ENCODE measurements around the gene CACNA1B. TPM values are rescaled to one million over a fixed set of nuclear protein-coding genes. Genes with fewer than 3 reads are reported as not detected.
"Not testable (repeated sequence)": the region's sequence is repeated elsewhere in the genome, so short reads cannot be mapped to it uniquely, and the experiment has no call there.

CACNA1B gene
- polyA plus RNA-seq, 4 donors: 0.11 to 0.56 (median 0.28) TPM

DNA sequence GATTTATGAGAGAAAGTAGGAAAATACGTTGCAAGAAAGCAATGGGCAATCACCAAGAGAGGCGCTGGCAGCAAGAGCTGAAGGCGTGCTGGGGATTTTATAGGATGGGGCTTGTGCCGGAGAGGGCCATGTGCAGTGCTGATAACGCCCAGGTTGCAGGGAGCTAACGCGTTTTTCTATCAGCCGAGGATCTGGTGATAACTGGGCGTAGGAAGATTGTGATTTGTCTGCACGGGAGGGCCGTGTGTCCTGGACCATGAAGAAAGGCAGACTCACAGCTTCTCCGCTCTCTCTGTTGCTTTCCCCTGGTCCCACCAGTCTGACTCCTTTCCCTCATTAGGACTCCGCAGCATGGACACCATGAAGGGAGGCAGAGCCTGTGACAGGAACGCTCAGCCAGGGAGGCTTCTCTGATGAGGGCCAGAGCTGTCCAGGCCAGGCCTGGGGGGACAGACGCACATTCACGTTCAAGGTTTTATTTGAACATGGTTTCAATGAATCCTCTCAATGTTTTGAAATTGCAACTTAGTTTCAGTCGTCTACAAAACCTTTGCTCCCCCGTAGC lies 11.9 kb upstream of the CACNA1B start:
- DNase-seq (ENCODE audit: low read depth in 4 of 4, low spot score in 2 of 4): no peak

DNA sequence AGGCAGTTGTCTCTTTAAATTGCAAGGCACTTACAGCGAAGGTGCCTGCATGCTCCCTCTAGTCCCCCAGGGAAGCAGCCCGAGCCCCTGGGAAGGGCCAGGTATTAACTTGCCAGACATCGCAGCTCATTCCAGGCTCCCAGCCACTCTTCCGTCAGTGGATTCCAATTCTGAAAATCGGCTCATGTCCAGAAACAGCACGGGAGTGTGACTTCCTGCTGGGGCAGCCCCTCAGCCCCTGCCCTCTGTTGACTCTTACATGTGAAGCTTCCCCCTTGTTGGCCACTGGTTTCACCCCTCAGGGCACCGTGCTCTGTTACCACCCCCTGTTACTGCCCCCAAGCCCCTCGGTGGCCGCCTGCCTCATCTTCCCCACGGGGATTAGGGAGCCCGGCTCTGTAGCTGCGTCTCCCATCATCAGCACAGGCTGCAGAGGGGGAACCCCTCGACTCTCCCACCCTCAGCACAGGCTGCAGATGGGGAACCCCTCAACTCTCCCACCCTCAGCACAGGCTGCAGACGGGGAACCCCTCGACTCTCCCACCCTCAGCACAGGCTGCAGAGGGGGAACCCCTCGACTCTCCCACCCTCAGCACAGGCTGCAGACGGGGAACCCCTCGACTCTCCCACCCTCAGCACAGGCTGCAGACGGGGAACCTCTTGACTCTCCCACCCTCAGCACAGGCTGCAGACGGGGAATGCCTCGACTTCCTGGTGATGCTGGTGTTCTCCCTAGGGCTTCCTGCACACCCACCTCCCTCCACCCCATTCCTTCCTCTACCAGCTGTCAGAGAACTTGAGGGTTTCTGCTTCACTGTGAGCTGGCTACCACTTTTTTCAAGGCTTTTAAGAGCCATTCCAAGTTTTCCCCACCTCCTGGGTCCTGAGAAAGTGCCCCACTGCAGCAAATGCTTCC lies 11.1 kb upstream of the CACNA1B start:
- no peak for DNase-seq (ENCODE audit: low read depth in 4 of 4, low spot score in 2 of 4)

DNA sequence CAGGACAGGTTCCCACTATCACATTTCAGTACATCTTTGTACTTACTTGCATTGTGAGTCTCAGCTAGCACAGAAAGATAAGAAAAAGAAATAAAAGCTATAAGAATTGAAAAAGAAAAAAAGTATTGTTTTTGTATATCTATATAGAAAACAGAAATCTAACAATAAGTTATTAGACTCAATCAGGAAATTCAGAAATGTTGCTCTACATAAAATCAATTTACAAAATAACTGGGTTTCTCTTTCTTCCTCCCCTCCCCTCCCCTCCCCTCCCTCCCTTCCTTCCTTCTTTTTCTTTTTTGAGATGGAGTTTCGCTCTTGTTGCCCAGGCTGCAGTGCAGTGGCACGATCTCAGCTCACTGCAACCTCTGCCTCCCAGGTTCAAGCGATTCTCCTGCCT lies 7.2 kb upstream of the CACNA1B start:
- DNase-seq (ENCODE audit: low read depth in 4 of 4, low spot score in 2 of 4): no peak

GRCh38 chr9:137872296-137872695 lies 5.3 kb upstream of the CACNA1B start:
- DNase-seq (ENCODE audit: low read depth in 4 of 4, low spot score in 2 of 4): no peak

DNA sequence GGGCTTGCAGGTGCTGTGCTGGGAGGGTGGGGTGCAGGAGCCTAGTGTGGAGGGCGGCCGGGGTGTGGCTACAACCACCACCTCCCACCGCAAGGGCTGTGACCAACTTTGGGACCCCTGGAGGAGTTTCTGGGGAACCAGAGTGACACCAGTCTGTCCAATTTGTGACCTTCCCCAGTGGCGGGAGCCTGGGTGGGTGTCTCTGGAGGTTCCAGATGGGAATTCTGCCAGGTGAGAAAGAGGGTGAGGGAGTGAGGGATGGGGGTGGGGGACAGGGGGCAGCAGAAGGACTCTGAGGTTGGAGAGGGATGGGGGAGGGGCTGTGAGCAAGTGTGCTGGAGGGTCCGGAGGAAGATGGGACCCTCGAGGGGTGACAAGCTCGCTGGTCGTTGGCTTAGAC lies 4.2 kb upstream of the CACNA1B start:
- no peak for DNase-seq (ENCODE audit: low read depth in 4 of 4, low spot score in 2 of 4)

DNA sequence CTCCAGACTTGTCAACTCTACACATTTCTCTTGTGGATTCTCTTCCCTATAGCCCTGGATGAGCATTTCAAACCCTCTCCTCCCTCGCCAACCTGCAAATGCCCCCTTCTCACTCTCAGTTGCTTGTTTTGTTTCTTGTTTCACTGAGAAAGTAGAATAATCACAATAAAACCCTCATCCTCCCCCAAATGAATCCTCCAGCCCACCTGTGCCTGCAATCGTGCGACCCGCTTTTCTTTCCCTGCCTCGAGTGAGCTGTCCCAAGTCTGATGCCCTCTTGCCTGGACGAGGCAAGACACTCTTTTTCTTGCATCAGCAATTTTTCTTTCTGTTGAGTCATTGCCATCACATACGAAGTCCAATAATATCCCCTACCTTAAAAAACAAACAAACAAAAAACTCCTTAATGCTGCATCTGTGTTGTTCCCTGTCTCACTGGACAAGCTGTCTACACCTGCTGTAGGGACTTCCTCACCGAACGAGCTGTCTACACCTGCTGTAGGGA lies 3.7 kb upstream of the CACNA1B start:
- no peak for DNase-seq (ENCODE audit: low read depth in 4 of 4, low spot score in 2 of 4)

- DNase-seq (ENCODE audit: low read depth in 4 of 4, low spot score in 2 of 4): no peak
These were observed 2.2 kb upstream of the CACNA1B start for GRCh38 chr9:137875354-137875753.

DNA sequence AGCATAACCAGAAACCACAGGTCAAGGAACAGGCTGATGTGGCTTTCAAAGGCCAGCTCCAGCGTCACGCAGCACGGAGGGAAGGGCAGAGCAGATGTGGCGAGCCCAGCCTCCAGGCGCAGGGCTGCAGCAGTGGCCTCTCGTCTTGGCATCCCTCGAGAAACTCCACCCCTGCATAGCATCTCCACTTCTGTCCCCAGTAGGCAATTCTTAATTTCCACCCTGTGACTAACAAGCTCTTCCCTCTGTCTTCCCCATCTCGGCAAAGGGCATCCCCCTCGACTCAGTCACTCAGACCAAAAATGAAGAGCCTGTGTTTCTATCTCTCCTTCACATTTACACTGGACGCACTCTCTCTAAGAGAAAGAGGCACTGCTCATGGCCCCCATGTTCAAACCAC lies 1.7 kb upstream of the CACNA1B start:
- no peak for DNase-seq (ENCODE audit: low read depth in 4 of 4, low spot score in 2 of 4)

DNA sequence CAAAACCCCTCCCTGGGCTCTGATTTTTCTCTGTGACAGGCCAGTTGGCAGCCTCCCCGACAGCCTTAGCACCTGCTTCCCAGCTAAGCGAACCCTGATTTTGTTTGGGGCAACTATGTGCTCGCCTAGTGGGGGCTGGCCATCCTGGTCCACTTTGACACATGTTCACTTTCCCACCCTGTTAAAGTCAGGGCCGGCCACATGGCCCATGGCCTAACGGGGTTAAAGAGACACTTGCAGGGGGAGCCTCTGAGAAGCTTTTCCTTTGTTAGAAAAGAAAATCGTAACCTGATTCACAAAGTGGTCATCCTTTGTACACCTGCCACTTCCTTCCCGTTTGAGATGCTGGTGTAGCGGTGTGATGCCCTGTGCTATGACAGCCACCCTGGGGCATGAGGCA lies 1.3 kb upstream of the CACNA1B start:
- DNase-seq (ENCODE audit: low read depth in 4 of 4, low spot score in 2 of 4): no peak

- DNase-seq (ENCODE audit: low read depth in 4 of 4, low spot score in 2 of 4): no peak
These were observed 698 bp upstream of the CACNA1B start for GRCh38 chr9:137876781-137877386.

DNA sequence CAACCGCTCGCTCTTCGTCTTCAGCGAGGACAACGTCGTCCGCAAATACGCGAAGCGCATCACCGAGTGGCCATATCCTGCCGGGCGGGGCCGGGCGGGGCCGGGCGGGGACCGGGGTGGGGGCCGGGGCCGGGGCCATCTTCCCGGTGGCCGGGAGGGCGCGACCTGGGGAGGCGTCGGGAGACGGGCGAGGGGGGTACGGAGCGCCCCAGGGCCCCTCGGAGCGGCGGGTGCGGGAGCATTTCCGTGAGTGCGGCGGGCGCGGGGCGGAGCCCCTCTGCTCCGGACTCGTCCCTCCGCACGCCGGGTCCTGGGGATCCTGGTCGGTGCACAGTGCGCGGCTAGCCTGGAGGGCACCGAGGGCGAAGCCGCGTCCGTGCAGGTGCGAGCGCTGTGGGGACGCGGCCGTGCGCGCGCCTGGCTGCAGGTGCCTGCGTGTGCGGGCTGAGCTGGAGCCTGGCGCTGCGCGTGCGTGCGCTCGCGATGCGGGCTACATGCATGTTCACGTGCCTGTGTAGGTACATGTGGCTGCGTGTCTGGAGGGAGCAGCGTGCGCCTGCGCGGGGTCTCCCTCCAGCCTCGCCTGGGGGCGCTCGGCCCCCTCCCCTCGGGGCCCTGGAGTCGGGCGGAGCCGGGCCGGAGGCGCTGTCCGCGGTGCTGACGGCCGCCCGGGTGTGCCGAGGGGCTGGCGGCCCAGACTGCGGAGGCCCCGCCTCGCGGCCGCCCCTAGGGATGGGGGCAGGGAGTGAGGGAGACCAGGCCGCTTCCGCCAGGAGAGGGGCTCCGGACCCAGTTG lies 762 bp downstream of the CACNA1B start:
- peak; percentile 31 to 68 (median 56) for DNase-seq (ENCODE audit: low read depth in 4 of 4, low spot score in 2 of 4)

- DNase-seq (ENCODE audit: low read depth in 4 of 4, low spot score in 2 of 4): no peak
These were observed 1.5 kb downstream of the CACNA1B start for GRCh38 chr9:137879052-137879451.

GRCh38 chr9:137879566-137880150 lies 2.1 kb downstream of the CACNA1B start:
- DNase-seq (ENCODE audit: low read depth in 4 of 4, low spot score in 2 of 4): no peak

DNA sequence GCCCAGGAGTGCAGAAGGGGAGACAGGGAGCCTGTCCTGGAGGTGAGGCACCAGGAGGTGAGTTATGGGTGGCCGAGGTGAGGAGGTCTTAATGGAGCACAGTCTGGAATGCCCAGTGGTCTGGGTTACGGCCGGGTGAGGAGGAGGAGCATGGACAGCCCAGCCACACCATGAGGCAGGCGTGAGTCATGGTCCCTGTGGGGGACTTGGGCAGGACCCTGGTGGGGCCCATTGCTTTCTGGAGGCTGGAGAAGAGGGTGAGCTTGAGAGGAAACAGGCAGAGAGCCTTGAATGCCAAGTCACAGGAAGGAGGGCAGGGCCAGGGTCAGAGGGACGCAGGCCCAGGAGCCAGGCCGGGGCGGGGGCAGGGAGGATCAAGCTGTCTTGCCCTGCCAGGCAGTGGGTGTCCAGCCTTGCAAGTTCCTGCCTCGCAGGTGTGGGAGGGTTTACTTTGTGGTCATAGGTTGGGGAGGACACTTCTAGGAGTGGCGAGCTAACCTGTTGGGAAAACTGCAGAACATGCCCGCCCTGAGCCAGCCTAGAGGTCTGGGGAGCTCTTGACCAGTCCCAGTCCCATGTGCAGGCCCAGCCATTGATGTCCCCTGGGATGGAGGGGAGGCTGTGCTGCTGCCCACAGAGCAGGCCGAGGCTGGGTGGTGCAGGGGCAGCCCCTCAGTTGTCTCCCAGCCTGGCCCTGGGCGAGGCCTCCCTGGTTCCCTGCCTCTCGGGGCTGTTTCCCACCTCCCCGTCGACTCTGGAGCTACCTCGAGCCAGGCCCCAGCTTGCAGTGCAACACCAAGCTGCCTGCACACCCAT lies 2.8 kb downstream of the CACNA1B start:
- no peak for DNase-seq (ENCODE audit: low read depth in 4 of 4, low spot score in 2 of 4)

DNA sequence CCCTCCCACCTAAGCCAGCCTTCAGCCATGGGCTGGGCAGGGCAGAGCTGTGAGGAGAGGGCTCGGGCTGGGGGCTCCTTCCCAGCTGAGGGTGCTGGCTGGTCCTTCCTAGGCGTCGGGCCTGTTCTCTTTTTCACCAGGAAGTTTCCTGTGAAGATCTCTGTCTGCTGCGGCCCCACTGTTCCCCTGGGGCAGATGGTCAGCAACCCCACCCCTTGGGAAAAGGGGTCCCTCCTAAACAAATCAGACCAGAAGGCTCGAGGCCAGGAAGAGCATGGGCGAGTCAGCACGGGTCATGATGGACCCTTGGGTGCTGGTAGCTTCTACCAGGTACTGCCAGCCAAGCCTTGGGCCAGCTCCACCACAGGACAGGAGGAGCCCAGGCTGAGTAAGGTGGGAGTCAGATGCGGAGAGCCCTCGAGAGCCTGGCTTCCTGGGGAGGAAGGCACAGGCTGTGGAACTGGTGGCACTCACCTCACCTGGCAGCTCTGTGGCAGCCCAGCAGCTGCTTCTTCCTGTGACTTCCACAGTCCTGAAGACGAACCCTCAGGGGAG lies 3.5 kb downstream of the CACNA1B start:
- no peak for DNase-seq (ENCODE audit: low read depth in 4 of 4, low spot score in 2 of 4)

DNA sequence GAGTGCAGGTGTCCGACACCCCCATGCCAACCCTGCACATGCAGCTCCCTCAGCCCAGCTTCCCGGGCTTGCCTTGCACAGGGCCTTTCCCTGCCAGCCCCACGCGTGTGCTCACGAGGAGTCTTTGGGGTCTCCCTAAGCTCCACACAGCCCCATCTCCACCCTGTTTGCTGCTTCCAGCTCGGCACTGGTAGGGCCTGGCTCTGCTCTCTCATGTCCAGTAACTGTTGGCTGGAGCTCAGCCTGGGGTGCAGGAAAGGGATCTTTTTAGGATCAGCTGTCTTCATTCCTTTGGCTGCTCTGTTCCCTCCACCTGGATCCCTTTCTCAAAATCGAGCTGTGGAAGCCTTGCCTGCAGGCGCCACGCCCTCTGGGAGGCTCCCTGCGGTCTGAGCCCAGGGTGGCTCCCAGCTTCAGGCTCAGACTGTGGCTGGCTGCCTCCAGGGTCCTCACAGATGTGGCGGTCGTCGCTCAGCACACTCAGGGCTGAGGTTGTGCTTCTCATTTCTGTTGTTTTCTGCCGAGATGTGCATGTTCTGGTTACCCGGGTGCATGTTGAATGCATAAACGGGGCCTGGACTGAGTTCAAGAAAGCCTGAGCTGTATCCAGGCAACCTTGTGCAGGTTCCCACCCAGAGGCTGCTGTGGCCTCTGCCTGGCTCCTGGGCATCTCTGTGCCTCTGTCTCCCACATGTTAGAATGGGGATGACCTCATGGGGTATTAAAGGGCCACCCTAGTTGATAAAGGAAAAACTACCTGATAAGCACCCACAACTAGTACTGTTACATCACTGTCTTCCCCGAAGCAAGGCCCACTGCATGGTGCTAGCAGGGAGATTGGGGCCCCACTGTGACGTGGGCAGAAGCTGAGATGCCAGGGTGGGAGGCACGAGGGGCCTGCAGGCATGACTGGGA lies 4.3 kb downstream of the CACNA1B start:
- DNase-seq (ENCODE audit: low read depth in 4 of 4, low spot score in 2 of 4): no peak

- DNase-seq (ENCODE audit: low read depth in 4 of 4, low spot score in 2 of 4): no peak
These were observed 4.9 kb downstream of the CACNA1B start for GRCh38 chr9:137882506-137882821.

GRCh38 chr9:137883977-137884376 lies 6.4 kb downstream of the CACNA1B start:
- DNase-seq (ENCODE audit: low read depth in 4 of 4, low spot score in 2 of 4): not testable (repeated sequence)
